Breast epithelium (tissue), 4 donors: ENCODE results near the gene GPN2. TPM values are rescaled to one million over a fixed set of nuclear protein-coding genes. Genes with fewer than 3 reads are reported as not detected.
A peak's percentile ranks its signal among the peaks of the same experiment; 100 is the strongest.

ENCODE experiments used
- DNase-seq, 2 donors: peaks; one replicate each; pipeline ENCODE4 v3.0.0-alpha.2; 2019; ENCODE audit warnings: low spot score in 2 of 2
- H3K27ac ChIP-seq, 2 donors: fragments of 200-600 bp; sonication (generic) in 1 of 2; one replicate each; pipeline ENCODE4 v1.5.1; 2016 to 2019; ENCODE audit warnings: mild to moderate bottlenecking in 1 of 2
- H3K27me3 ChIP-seq, 2 donors: fragments of 200-600 bp; sonication (generic) in 1 of 2; one replicate each; pipeline versions ENCODE4 v1.5.1 to v1.6.0; 2017 to 2019; ENCODE audit warnings: control low read depth in 1 of 2, mild to moderate bottlenecking in 1 of 2
- H3K36me3 ChIP-seq: fragments of 200-600 bp; one replicate; pipeline ENCODE4 v1.5.1; 2019
- H3K4me1 ChIP-seq, 2 donors: fragments of 200-600 bp; sonication (generic); one replicate each; pipeline ENCODE4 v1.5.1; 2016 to 2019; ENCODE audit warnings: control low read depth in 1 of 2
- H3K4me3 ChIP-seq, 3 donors: fragments of 200-600 bp; sonication (generic); 1 replicate in 2 of 3; 2 replicates in 1 of 3; pipeline ENCODE4 v1.5.1; 2016 to 2019; ENCODE audit warnings: mild to moderate bottlenecking in 3 of 3, moderate library complexity in 2 of 3
- H3K9me3 ChIP-seq, 2 donors: fragments of 200-600 bp; sonication (generic) in 1 of 2; one replicate each; pipeline ENCODE4 v1.5.1; 2016 to 2019; ENCODE audit warnings: control low read depth in 1 of 2
- CTCF ChIP-seq, 3 donors: fragments of 450-650 bp; IDR thresholded peaks; one replicate each; pipeline ENCODE4 v1.5.1; 2016 to 2017; ENCODE audit warnings: antibody characterized with exemption in 3 of 3, mild to moderate bottlenecking in 3 of 3, moderate library complexity in 3 of 3
- POLR2A ChIP-seq: fragments of 450-650 bp; IDR thresholded peaks from one replicate; pipeline ENCODE4 v1.6.1; 2016; ENCODE audit warnings: antibody characterized with exemption, mild to moderate bottlenecking, moderate library complexity
- POLR2AphosphoS5 ChIP-seq, 3 donors: sonication (generic); formaldehyde crosslinking; IDR thresholded peaks; one replicate each; pipeline ENCODE4 v1.6.1; 2017; ENCODE audit warnings: antibody characterized with exemption in 3 of 3
- intact Hi-C: fragments of 100-400 bp; cut with DNase I; formaldehyde crosslinking; loops from one replicate; pipeline ENCODE4 v1.15.1; 2023; ENCODE audit warnings: low total_unique reads
- total RNA-seq, 3 donors: library from RNA; depleted of rRNA; stranded (reverse); fragments of >200 nt; gene quantifications; one replicate each; pipeline ENCODE4 v1.1.0, GENCODE V29; 2016

Gene GPN2
- total RNA-seq, 3 donors from 2014 or later, result 8.5 to 17.7 (median 13.4) TPM

- Histone ChIP-seq H3K27me3 (no peaks in the 10 kb centered on the region), H3K4me3 (no peak overlapping the region), H3K9me3 (no peaks in the 10 kb centered on the region), H3K27ac (no peak overlapping the region), H3K4me1 (no peaks in the 10 kb centered on the region), H3K36me3 (no peaks in the 10 kb centered on the region)
- no peak for TF ChIP-seq POLR2A
- TF ChIP-seq POLR2AphosphoS5 (IDR thresholded peaks at IDR 0.05), result no peak
- TF ChIP-seq CTCF (IDR thresholded peaks at IDR 0.05), result no peak
- intact Hi-C loops, result no loop called here
- DNase-seq, result no peak
Measured at GRCh38 chr1:26911399-26912146, 21.5 kb upstream of the GPN2 start.

GRCh38 chr1:26910343-26911160, 20.5 kb upstream of the GPN2 start:
- H3K4me1 ChIP-seq, result no peaks in the 10 kb centered on the region
- H3K36me3 ChIP-seq, result no peaks in the 10 kb centered on the region
- no peak overlapping the region for H3K4me3 ChIP-seq
- no peaks in the 10 kb centered on the region for H3K9me3 ChIP-seq
- no peak overlapping the region for H3K27ac ChIP-seq
- intact Hi-C loops, result no loop called here
- no peak for DNase-seq
- TF ChIP-seq POLR2AphosphoS5 (IDR thresholded peaks at IDR 0.05), result no peak
- TF ChIP-seq POLR2A, result no peak
- no peak for TF ChIP-seq CTCF (IDR thresholded peaks at IDR 0.05)
- no peaks in the 10 kb centered on the region for H3K27me3 ChIP-seq

GRCh38 chr1:26909951-26910342, 19.9 kb upstream of the GPN2 start:
- Histone ChIP-seq H3K27ac (no peak overlapping the region), H3K4me1 (no peaks in the 10 kb centered on the region), H3K36me3 (no peaks in the 10 kb centered on the region), H3K9me3 (no peaks in the 10 kb centered on the region), H3K4me3 (no peak overlapping the region), H3K27me3 (no peaks in the 10 kb centered on the region)
- DNase-seq, result no peak
- TF ChIP-seq CTCF (IDR thresholded peaks at IDR 0.05) (no peak), POLR2AphosphoS5 (IDR thresholded peaks at IDR 0.05) (no peak), POLR2A (no peak)
- intact Hi-C loops, result no loop called here

GRCh38 chr1:26907071-26907917, 17.2 kb upstream of the GPN2 start:
- Histone ChIP-seq H3K27ac (no peak overlapping the region), H3K9me3 (no peaks in the 10 kb centered on the region), H3K4me1 (no peaks in the 10 kb centered on the region), H3K4me3 (no peak overlapping the region), H3K36me3 (no peaks in the 10 kb centered on the region), H3K27me3 (no peaks in the 10 kb centered on the region)
- intact Hi-C loops, result no loop called here
- DNase-seq, result peak in 1 of 2 donors; percentile 71
- no peak for TF ChIP-seq CTCF (IDR thresholded peaks at IDR 0.05)
- TF ChIP-seq POLR2AphosphoS5 (IDR thresholded peaks at IDR 0.05), result no peak
- TF ChIP-seq POLR2A, result no peak
